Hepatocyte (in vitro differentiated cells): Measurements from ENCODE around the gene ZNF521. TPM values are rescaled to one million over a fixed set of nuclear protein-coding genes. Genes with fewer than 3 reads are reported as not detected.
A peak's percentile ranks its signal among the peaks of the same experiment; 100 is the strongest.

Experiments used
- DNase-seq: peaks from one replicate; pipeline ENCODE4 v3.0.0-alpha.2; 2016; ENCODE audit warnings: low spot score
- H2AFZ ChIP-seq: fragments of 200-600 bp; sonication (generic); 2 replicates; pipeline ENCODE4 v1.6.0; 2016; ENCODE audit warnings: antibody characterized with exemption, mild to moderate bottlenecking
- H3K27ac ChIP-seq: fragments of 200-600 bp; sonication (generic); 2 replicates; pipeline ENCODE4 v1.5.1; 2016; ENCODE audit warnings: mild to moderate bottlenecking
- H3K27me3 ChIP-seq: fragments of 200-600 bp; sonication (generic); 2 replicates; pipeline ENCODE4 v1.6.1; 2016
- H3K36me3 ChIP-seq: fragments of 200-600 bp; sonication (generic); replicated peaks from 2 replicates; pipeline ENCODE4 v1.5.1; 2016; ENCODE audit warnings: low read depth; ENCODE audit not compliant: insufficient read depth
- H3K4me1 ChIP-seq: fragments of 200-600 bp; sonication (generic); 2 replicates; pipeline ENCODE4 v1.5.1; 2016; ENCODE audit warnings: mild to moderate bottlenecking, moderate library complexity; ENCODE audit not compliant: insufficient read depth
- H3K4me2 ChIP-seq: fragments of 200-600 bp; sonication (generic); 2 replicates; pipeline ENCODE4 v1.6.0; 2016
- H3K4me3 ChIP-seq: fragments of 200-600 bp; sonication (generic); 2 replicates; pipeline ENCODE4 v1.5.1; 2016; ENCODE audit warnings: mild to moderate bottlenecking
- H3K79me2 ChIP-seq: fragments of 200-600 bp; sonication (generic); 2 replicates; pipeline ENCODE4 v1.6.0; 2017; ENCODE audit warnings: mild to moderate bottlenecking
- H3K9me2 ChIP-seq: fragments of 200-600 bp; sonication (generic); replicated peaks from 2 replicates; pipeline ENCODE4 v1.6.0; 2017; ENCODE audit warnings: mild to moderate bottlenecking; ENCODE audit not compliant: insufficient read depth
- H3K9me3 ChIP-seq: fragments of 200-600 bp; sonication (generic); 2 replicates; pipeline ENCODE4 v1.5.1; 2016; ENCODE audit warnings: low read depth, mild to moderate bottlenecking
- H4K20me1 ChIP-seq: fragments of 200-600 bp; sonication (generic); 2 replicates; pipeline ENCODE4 v1.6.0; 2016; ENCODE audit warnings: mild to moderate bottlenecking; ENCODE audit not compliant: insufficient read depth, poor library complexity, severe bottlenecking
- CTCF ChIP-seq: fragments of 200-600 bp; sonication (generic); IDR thresholded peaks from 2 replicates; pipeline ENCODE4 v1.5.1; 2016; ENCODE audit warnings: antibody characterized with exemption, mild to moderate bottlenecking; ENCODE audit not compliant: poor library complexity
- EZH2 ChIP-seq: fragments of 200-600 bp; sonication (generic); IDR thresholded peaks from 2 replicates; pipeline ENCODE4 v1.6.1; 2016; ENCODE audit warnings: antibody characterized with exemption, mild to moderate bottlenecking, borderline replicate concordance
- EZH2phosphoT487 ChIP-seq: fragments of 200-600 bp; sonication (generic); IDR thresholded peaks from one replicate; pipeline ENCODE4 v1.6.1; 2018; ENCODE audit warnings: antibody characterized with exemption, mild to moderate bottlenecking, low read depth, moderate library complexity; ENCODE audit not compliant: unreplicated experiment, severe bottlenecking
- WGBS: methylation state at CpG from one replicate; pipeline ENCODE4 v1.1.6; 2016; ENCODE audit warnings: low lambda C conversion rate; ENCODE audit errors: missing lambda C conversion rate; 5-methylcytosine and 5-hydroxymethylcytosine counted together
- polyA plus RNA-seq: library from polyadenylated mRNA; unstranded; fragments of >200 nt; fragmentation: Nextera tagmentation; extraction: Ambion mirVana; gene quantifications from 2 replicates; pipeline ENCODE4 v1.2.1, GENCODE V29; 2016
- total RNA-seq: library from RNA; depleted of rRNA; stranded (reverse); fragments of >200 nt; gene quantifications from 2 replicates; pipeline ENCODE4 v1.2.3, GENCODE V29; 2014

The ZNF521 gene
- total and polyA plus RNA-seq, 2 experiments from 2014 or later: 9.0 to 16.3 TPM

DNA sequence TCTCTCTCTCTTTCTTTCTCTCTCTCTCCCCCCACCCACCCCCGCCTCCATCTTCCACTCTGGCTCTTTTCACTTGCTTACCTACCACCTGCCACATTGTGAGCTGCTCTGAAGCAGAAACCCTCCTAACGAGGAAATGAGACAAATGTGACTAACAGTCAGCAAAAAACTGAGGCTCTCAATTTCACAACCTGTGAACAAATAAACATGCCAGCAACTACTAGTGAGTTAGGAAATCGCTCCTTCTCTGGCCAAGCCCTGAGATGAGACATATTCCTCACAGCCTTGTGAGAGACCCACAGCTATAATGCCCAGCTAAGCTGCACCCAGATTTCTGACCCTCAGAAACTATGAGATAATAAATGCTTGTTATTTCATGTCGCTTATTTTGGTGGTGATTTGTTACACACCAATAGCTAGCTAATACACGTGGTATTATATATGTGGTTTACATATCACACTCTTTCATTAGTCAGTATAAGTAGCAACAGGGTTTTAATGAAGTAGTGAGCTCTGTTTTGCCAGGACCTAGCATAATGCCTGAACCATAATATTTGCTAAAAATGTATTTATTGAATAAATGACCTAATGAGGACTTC lies 8.4 kb upstream of the ZNF521 start:
- Histone ChIP-seq H3K27ac (no peak overlapping the region), H4K20me1 (no peaks in the 10 kb centered on the region), H3K9me2 (no peaks in the 10 kb centered on the region), H3K79me2 (no peaks in the 10 kb centered on the region), H3K9me3 (no peaks in the 10 kb centered on the region), H3K4me2 (no peak overlapping the region), H3K36me3 (no peaks in the 10 kb centered on the region), H2AFZ (no peak overlapping the region), H3K27me3 (peaks cover 7% of the 10 kb centered on the region), H3K4me3 (no peak overlapping the region), H3K4me1 (no peaks in the 10 kb centered on the region)
- DNase-seq: no peak
- TF ChIP-seq EZH2phosphoT487: no peak
- TF ChIP-seq CTCF: no peak
- no peak for TF ChIP-seq EZH2
- WGBS: 92% methylated on average over 4 of the region's 5 CpGs

GRCh38 chr18:25353080-25353479 lies 1.1 kb upstream of the ZNF521 start:
- DNase-seq: no peak
- H3K9me2 ChIP-seq: no peaks in the 10 kb centered on the region
- peak overlapping the region; percentile 4 for H3K4me3 ChIP-seq
- H3K36me3 ChIP-seq: no peaks in the 10 kb centered on the region
- H3K79me2 ChIP-seq: peaks cover 6% of the 10 kb centered on the region
- H3K27ac ChIP-seq: no peak overlapping the region
- H4K20me1 ChIP-seq: no peaks in the 10 kb centered on the region
- H2AFZ ChIP-seq: no peak overlapping the region
- TF ChIP-seq EZH2phosphoT487 (no peak), EZH2 (peak; percentile 24)
- H3K4me1 ChIP-seq: no peaks in the 10 kb centered on the region
- WGBS: 58% methylated on average over 4 of the region's 4 CpGs
- no peaks in the 10 kb centered on the region for H3K9me3 ChIP-seq
- H3K4me2 ChIP-seq: peak overlapping the region; percentile 69
- H3K27me3 ChIP-seq: peaks cover 48% of the 10 kb centered on the region

DNA sequence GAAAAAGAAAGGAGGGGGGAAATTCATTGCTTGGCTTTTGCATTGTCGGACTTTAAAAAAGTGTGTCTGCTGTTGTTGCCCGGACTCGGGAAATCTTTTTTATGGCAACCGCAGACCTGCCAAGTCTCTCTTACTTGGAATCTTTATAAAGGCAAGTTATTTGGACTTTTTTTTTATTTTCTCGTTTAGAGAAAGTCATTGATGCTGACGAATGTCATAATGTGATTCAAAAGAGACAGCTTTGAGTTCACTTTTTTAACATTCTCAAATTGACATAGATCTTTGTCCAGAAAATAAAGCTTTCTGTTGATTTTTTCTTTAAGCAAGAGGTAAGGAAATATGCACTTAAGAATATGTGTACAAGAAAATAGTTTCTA lies 651 bp upstream of the ZNF521 start:
- no peaks in the 10 kb centered on the region for H3K4me1 ChIP-seq
- WGBS: 2% methylated on average over 6 of the region's 6 CpGs
- DNase-seq: no peak
- no peaks in the 10 kb centered on the region for H4K20me1 ChIP-seq
- TF ChIP-seq EZH2phosphoT487 (no peak), EZH2 (no peak), CTCF (no peak)
- no peaks in the 10 kb centered on the region for H3K9me2 ChIP-seq
- H3K36me3 ChIP-seq: no peaks in the 10 kb centered on the region
- H3K79me2 ChIP-seq: peaks cover 11% of the 10 kb centered on the region
- H3K4me3 ChIP-seq: peak overlapping the region; percentile 4
- peak overlapping the region; percentile 27 for H2AFZ ChIP-seq
- no peaks in the 10 kb centered on the region for H3K9me3 ChIP-seq
- peaks cover 49% of the 10 kb centered on the region for H3K27me3 ChIP-seq
- peak overlapping the region; percentile 19 for H3K27ac ChIP-seq
- peak overlapping the region; percentile 69 for H3K4me2 ChIP-seq

- Histone ChIP-seq H3K4me2 (peak overlapping the region; percentile 89), H3K27me3 (peaks cover 62% of the 10 kb centered on the region), H3K4me3 (peak overlapping the region; percentile 83), H3K9me2 (no peaks in the 10 kb centered on the region), H4K20me1 (no peaks in the 10 kb centered on the region), H3K4me1 (no peaks in the 10 kb centered on the region), H3K36me3 (no peaks in the 10 kb centered on the region), H3K79me2 (peaks cover 23% of the 10 kb centered on the region), H3K9me3 (no peaks in the 10 kb centered on the region), H3K27ac (peak overlapping the region; percentile 86), H2AFZ (peak overlapping the region; percentile 82)
- DNase-seq: no peak
- no peak for TF ChIP-seq CTCF
- no peak for TF ChIP-seq EZH2
- no peak for TF ChIP-seq EZH2phosphoT487
- 2% methylated on average over 20 of the region's 20 CpGs for WGBS
Observed at GRCh38 chr18:25351280-25351775, 638 bp downstream of the ZNF521 start.
